GM18519 (cell line): ENCODE data around the gene ZPBP.
A peak's percentile ranks its signal among the peaks of the same experiment; 100 is the strongest.

Experiments
- ATAC-seq: cut with Tn5 transposase; IDR thresholded peaks from one replicate; pipeline ENCODE4 v1.9.1; 2021; ENCODE audit warnings: mild to moderate bottlenecking, moderate library complexity; ENCODE audit not compliant: unreplicated experiment, low FRiP score

Gene ZPBP

GRCh38 chr7:50092579-50093491 lies at the start of gene ZPBP:
Gene ZPBP, minus strand, starts transcription at chr7:50093246. Its CDS starts 52 bp downstream, at chr7:50093194.
- peak; percentile 72 for ATAC-seq

DNA sequence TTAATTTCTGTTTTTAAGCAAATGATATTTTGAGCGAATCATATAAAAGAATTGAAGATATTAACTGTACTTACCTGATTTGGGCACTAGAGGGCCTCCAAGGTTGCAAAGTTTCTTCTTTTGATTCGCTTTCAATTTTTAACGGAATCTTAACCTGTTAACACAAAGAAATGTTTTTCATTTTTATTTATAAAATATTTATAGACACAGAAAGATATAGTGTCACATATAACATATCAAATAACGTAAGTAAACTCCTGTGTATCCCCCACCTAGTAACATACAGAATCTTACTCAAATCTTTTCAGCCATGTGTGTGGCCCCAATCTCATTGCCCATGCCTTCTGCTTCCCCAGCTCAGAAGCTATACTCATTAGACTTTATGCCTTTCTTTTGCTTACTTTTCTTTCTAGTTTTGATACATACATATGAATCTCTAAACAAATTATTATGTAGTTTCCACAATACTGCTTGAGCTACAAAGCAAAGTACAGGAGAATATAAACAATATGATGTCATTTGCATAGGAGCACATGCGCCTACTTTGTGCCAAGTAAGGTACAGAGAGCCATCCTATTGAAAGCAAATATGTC lies 49.5 kb upstream of the ZPBP start:
- no peak for ATAC-seq

DNA sequence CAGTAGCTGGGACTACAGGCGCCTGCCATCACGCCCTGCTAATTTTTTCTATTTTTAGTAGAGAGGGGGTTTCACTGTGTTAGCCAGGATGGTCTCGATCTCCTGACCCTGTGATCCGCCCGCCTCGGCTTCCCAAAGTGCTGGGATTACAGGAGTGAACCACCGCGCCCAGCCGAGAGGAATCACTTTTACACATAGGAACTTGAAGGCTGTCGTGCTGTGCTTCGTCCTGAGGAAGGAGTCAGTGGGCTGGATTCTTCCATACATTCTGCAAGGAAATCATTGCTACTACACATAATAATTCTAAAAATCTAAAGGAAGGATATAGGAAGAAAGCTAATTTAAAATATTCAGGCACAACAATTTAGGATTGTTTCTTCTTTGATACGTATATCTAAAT lies 48.8 kb upstream of the ZPBP start:
- no peak for ATAC-seq

DNA sequence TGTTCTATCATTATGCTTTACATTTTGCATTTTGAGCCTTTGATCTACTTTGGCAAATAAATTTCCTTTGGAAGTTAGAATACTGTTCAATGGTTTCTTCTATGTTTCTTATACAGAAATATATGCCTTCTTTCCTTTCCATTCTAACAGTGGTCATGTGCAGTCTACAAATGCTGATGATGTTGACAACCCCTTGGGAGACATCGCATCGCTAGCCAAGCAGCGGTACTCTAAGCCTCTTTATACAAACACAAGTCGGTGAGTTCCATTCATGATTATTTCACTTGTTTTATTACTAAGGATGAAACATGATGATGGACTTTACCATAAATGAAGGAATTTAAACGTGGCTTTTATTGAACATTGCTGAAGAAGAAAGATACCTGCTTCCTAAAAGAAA lies 48.1 kb upstream of the ZPBP start:
- no peak for ATAC-seq

DNA sequence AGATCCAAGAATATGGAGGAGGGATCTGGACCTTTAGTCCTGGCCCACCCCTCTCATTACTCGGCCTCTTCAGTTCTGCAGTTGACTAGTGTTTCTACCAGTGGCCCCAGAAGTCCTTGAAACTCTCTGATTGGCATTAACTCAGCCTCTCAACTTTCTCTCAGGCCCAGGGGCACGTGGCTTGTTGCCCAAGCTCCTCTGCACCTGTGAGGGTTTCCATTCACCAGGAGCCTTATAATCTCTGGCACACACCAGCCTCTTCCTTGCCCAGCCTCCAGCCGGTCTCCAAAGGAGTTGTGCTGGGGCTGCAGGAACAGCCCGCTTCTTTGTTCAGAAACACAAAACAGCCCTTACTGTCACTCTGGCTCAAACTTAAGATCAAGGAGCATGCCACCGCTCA lies 47.6 kb upstream of the ZPBP start:
- ATAC-seq = no peak

DNA sequence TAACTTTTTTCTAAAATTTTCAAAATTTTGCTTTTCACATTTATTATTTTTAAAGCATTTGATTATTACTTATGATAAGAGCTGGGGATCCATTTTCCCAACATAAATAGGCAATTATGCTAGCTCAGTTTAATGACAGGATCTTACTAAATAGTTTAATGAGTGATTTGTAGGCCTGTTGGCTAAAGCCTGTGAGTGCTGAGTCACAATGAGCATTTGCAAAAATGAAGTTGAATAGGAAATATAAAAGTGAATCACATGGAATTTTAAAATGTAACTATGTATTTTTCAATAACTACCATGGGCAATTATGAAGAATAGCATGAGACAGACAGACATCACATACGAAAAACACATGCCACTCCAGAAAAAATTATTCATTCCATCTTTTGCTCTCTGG lies 45.1 kb upstream of the ZPBP start:
- ATAC-seq = no peak

- ATAC-seq = no peak
Measured at GRCh38 chr7:50125766-50126165, 32.7 kb upstream of the ZPBP start.

DNA sequence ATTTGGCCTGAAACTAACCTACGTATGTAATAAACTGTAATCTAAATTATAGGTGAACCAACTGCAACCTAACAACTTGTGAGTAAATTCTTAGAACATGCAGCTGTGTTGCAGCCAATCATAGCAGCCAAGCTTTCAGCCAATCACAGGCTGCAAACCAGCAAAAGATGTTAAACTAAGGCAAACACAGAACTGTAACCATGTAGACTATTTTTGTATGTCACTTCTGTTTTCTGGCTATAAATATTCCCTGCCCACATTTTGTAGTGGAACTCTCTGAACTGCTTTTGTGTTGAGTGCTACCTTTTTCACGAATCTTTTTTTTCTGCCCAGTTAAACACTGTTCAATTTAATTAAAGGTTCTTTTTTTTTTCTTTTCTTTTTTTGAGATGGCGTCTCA lies 28.2 kb upstream of the ZPBP start:
- ATAC-seq = peak; percentile 84

DNA sequence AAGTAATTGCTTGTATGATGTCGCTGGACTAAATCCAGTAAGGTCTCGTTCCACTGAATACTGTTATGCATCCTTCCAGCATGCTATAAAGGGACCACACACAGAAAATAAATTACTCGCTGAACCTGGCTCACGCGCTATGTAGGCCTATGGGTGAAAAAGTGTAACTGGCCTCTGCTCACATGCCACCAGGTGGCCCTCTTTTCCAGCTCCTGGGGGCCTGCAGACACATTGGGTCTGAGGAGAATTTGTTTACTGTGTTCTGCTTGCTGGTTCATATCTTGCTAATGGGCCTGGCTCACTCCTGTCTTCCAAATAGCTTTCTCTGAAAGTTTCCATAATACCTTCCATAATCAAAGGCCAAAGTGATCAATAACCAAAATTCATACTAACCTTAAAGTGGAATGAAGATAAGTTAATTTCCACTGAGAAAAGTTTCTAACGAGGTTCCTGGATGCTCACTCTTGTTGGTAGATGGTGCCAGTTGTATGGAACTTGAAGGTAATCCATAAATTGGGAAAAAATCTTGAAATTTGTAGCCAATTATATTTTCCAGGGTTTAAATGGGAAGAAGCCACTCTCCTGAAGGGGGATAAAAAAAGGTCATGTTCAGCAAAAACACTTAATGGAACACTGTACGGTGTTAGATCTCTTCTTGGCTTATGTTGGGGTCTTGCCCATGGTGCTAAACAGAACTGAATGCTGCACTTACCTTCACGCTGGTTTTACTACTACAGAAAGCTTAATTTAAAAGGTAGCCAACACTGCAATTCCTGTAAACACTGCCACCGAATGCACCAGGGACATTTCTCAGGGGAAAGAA lies 27.0 kb upstream of the ZPBP start:
- peak; percentile 78 for ATAC-seq

DNA sequence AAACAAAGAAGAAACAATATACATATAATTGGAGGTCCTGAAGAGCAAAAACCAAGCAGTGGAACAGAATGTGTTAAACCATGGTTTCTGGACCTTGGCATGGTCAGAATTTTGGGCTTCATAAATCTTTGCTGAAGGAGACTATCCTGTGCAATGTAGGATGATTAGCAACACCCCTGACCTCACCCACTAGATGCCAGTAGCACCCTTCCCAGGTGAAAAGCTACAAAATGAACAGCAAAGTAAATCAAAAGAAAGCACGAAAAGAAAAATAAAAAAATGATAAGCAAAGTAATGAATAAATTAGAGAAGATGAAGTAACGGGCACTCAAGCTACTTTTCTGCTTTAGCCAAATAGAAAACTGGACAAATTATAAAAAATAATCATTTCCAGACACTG lies 19.2 kb upstream of the ZPBP start:
- no peak for ATAC-seq

DNA sequence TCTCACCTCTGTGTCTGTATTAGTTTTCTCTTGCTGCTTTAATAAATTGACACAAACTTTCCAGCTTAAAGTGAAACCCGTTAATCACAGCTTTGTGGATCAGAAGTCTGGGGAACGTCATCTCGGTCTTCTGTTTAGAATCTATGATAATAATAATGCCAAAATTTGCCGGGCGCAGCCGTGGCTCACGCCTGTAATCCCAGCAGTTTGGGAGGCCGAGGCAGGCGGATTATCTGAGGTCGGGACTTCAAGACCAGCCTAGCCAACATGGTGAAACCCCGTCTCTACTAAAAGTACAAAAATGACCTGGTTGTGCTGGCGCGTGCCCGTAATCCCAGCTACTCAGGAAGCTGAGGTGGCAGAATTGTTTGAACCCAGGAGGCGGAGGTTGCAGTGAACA lies 8.8 kb upstream of the ZPBP start:
- no peak for ATAC-seq

- ATAC-seq = no peak
Measured at GRCh38 chr7:50095634-50096033, 2.6 kb upstream of the ZPBP start.

DNA sequence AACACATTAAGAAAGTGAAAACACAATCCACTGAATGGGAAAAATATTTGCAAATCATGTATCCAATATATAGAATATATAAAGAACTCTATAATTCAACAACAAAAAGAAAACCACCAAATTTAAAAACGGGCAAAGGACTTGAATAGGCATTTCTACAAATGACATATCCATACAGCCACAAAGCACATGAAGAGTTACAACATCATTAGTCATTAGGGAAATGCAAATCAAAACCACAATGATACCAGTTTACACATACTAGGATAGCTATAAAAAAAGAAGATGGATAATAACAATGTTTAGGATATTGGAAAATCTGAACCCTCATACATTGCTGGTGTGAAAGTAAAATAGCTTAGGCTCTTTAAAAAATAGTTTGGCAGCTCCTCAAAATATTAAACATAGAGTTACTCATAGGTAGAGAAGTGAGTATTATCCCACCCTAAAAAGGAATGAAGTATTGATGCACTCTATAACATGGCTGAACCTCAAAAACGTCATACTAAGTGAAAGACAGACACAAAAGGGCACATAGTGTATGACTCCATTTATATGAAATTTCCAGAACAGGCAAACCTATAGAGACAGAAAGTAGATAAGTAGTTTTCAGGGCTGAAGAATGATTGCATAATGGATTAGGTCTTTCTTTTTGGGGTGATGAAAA lies 4.5 kb downstream of the ZPBP start:
- ATAC-seq = no peak

DNA sequence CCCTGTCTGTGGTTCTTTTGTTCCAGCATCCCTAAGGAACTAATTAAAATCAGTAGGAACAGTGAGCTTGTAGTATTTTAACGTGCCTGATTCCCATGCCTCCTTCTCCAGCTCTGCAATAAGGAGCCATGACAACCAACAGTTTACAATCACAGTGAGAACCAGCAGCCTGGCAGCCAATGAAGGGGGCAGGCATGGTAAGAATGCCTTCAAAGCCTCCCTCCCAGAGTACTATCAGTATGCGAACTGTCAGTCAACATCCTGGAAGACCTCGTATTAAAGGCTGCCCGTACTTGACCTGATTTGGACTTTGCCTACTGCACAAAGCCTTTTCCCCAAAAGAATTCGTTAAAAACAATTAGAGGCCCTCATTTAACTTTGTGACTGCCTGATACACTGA lies 7.7 kb downstream of the ZPBP start:
- no peak for ATAC-seq

GRCh38 chr7:50073093-50073492 lies 20.0 kb downstream of the ZPBP start:
- no peak for ATAC-seq

GRCh38 chr7:50069613-50070012 lies 23.4 kb downstream of the ZPBP start:
- peak; percentile 48 for ATAC-seq

GRCh38 chr7:50068850-50069551 lies 24.0 kb downstream of the ZPBP start:
- peak; percentile 65 for ATAC-seq

- peak; percentile 69 for ATAC-seq
Measured at GRCh38 chr7:50068026-50068425, 25.0 kb downstream of the ZPBP start.

DNA sequence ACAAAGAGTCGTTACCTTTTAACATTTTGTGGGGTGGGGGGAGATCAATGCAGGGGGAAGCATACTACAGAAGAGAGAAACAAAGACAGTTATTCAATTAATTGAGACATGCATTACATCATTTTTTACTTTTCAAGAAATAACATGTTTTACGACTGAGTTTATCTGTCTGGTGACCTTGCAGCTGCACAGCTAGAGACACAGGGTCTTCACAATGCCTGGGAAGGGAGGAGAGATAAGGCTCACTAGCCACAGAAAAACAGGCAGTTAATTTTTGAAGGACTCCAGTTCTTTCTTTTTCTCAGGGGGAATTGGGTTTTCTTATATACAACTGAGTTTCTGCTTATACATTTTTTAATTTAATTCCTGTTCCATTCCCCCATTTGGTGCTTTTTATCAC lies 30.1 kb downstream of the ZPBP start:
- no peak for ATAC-seq

GRCh38 chr7:50056131-50056530 lies 36.9 kb downstream of the ZPBP start:
- no peak for ATAC-seq
